Measurements from ENCODE around the gene NDUFB3. TPM values are rescaled to one million over a fixed set of nuclear protein-coding genes. Genes with fewer than 3 reads are reported as not detected.

The NDUFB3 gene
- total RNA-seq, 1 donor = 25.7 TPM

GRCh38 chr2:201126308-201127151 lies 54.7 kb downstream of the NDUFB3 start:
- Histone ChIP-seq H3K36me3 (ENCODE audit: insufficient read depth, low read length) (peaks cover 4% of the 10 kb centered on the region), H2AFZ (ENCODE audit: low read length) (no peak overlapping the region), H3K79me2 (ENCODE audit: insufficient read depth, low read length) (peaks cover 76% of the 10 kb centered on the region), H3K4me3 (ENCODE audit: insufficient read depth, low read length) (peak overlapping the region; percentile 30), H3K4me1 (ENCODE audit: insufficient read depth, low read length) (peaks cover 83% of the 10 kb centered on the region), H3K9me3 (ENCODE audit: low read depth, low read length) (no peaks in the 10 kb centered on the region), H3K27me3 (ENCODE audit: insufficient read depth, low read length) (no peaks in the 10 kb centered on the region), H3K27ac (ENCODE audit: low read depth, low read length) (peak overlapping the region; percentile 96), H4K20me1 (ENCODE audit: insufficient read depth, low read length) (peaks cover 3% of the 10 kb centered on the region), H3K4me2 (ENCODE audit: insufficient read depth, low read length) (peak overlapping the region; percentile 76)
- TF ChIP-seq CTCF (IDR thresholded peaks at IDR 0.05; ENCODE audit: extremely low read depth, low read depth, low read length) = no peak
- no peak for DNase-seq (ENCODE audit: insufficient read length, low spot score, missing footprints)

GRCh38 chr2:201127152-201127511 lies 55.3 kb downstream of the NDUFB3 start:
- peaks cover 76% of the 10 kb centered on the region for H3K79me2 ChIP-seq (ENCODE audit: insufficient read depth, low read length)
- no peak for TF ChIP-seq CTCF (IDR thresholded peaks at IDR 0.05; ENCODE audit: extremely low read depth, low read depth, low read length)
- peaks cover 79% of the 10 kb centered on the region for H3K4me1 ChIP-seq (ENCODE audit: insufficient read depth, low read length)
- H4K20me1 ChIP-seq (ENCODE audit: insufficient read depth, low read length) = peaks cover 3% of the 10 kb centered on the region
- H3K9me3 ChIP-seq (ENCODE audit: low read depth, low read length) = no peaks in the 10 kb centered on the region
- peak overlapping the region; percentile 30 for H3K4me3 ChIP-seq (ENCODE audit: insufficient read depth, low read length)
- H3K27me3 ChIP-seq (ENCODE audit: insufficient read depth, low read length) = no peaks in the 10 kb centered on the region
- peaks cover 4% of the 10 kb centered on the region for H3K36me3 ChIP-seq (ENCODE audit: insufficient read depth, low read length)
- DNase-seq (ENCODE audit: insufficient read length, low spot score, missing footprints) = no peak
- no peak overlapping the region for H2AFZ ChIP-seq (ENCODE audit: low read length)
- H3K27ac ChIP-seq (ENCODE audit: low read depth, low read length) = peak overlapping the region; percentile 96
- H3K4me2 ChIP-seq (ENCODE audit: insufficient read depth, low read length) = peak overlapping the region; percentile 76

GRCh38 chr2:201127570-201127969 lies 55.8 kb downstream of the NDUFB3 start:
- Histone ChIP-seq H3K27ac (ENCODE audit: low read depth, low read length) (peak overlapping the region; percentile 96), H3K27me3 (ENCODE audit: insufficient read depth, low read length) (no peaks in the 10 kb centered on the region), H3K4me2 (ENCODE audit: insufficient read depth, low read length) (peak overlapping the region; percentile 76), H3K36me3 (ENCODE audit: insufficient read depth, low read length) (peaks cover 2% of the 10 kb centered on the region), H2AFZ (ENCODE audit: low read length) (no peak overlapping the region), H3K79me2 (ENCODE audit: insufficient read depth, low read length) (peaks cover 76% of the 10 kb centered on the region), H4K20me1 (ENCODE audit: insufficient read depth, low read length) (peaks cover 3% of the 10 kb centered on the region), H3K9me3 (ENCODE audit: low read depth, low read length) (no peaks in the 10 kb centered on the region), H3K4me1 (ENCODE audit: insufficient read depth, low read length) (peaks cover 75% of the 10 kb centered on the region), H3K4me3 (ENCODE audit: insufficient read depth, low read length) (peak overlapping the region; percentile 30)
- TF ChIP-seq CTCF (IDR thresholded peaks at IDR 0.05; ENCODE audit: extremely low read depth, low read depth, low read length) = no peak
- DNase-seq (ENCODE audit: insufficient read length, low spot score, missing footprints) = no peak

- TF ChIP-seq CTCF (IDR thresholded peaks at IDR 0.05; ENCODE audit: extremely low read depth, low read depth, low read length) = no peak
- no peak for DNase-seq (ENCODE audit: insufficient read length, low spot score, missing footprints)
- Histone ChIP-seq H3K4me1 (ENCODE audit: insufficient read depth, low read length) (peaks cover 71% of the 10 kb centered on the region), H3K27ac (ENCODE audit: low read depth, low read length) (peak overlapping the region; percentile 96), H3K9me3 (ENCODE audit: low read depth, low read length) (no peaks in the 10 kb centered on the region), H2AFZ (ENCODE audit: low read length) (no peak overlapping the region), H3K4me3 (ENCODE audit: insufficient read depth, low read length) (no peak overlapping the region), H3K36me3 (ENCODE audit: insufficient read depth, low read length) (peaks cover 2% of the 10 kb centered on the region), H3K27me3 (ENCODE audit: insufficient read depth, low read length) (no peaks in the 10 kb centered on the region), H3K4me2 (ENCODE audit: insufficient read depth, low read length) (peak overlapping the region; percentile 76), H3K79me2 (ENCODE audit: insufficient read depth, low read length) (peaks cover 76% of the 10 kb centered on the region), H4K20me1 (ENCODE audit: insufficient read depth, low read length) (peaks cover 3% of the 10 kb centered on the region)
These were observed 56.2 kb downstream of the NDUFB3 start for GRCh38 chr2:201128033-201128432.

Data from osteoblast (primary cell).